SU-DHL-6 (cell line): ENCODE measurements around the gene GAS7.

Experiments used
- H2AFZ ChIP-seq: fragments of 200-600 bp; sonication (generic); 2 replicates; pipeline ENCODE4 v1.6.1; 2014; ENCODE audit warnings: low read depth, mild to moderate bottlenecking, moderate library complexity, mixed read lengths, antibody characterized with exemption, low read length; ENCODE audit not compliant: severe bottlenecking
- H3F3A ChIP-seq: fragments of 200-600 bp; shearing (Covaris generic); 2 replicates; pipeline ENCODE4 v1.6.0; 2016; ENCODE audit warnings: antibody characterized with exemption, mild to moderate bottlenecking; ENCODE audit not compliant: insufficient read depth
- H3K27ac ChIP-seq: fragments of 200-600 bp; sonication (generic); 2 replicates; pipeline ENCODE4 v1.5.1; 2016; ENCODE audit warnings: low read depth, mild to moderate bottlenecking, low read length, moderate library complexity, mixed read lengths
- H3K27me3 ChIP-seq: fragments of 200-600 bp; sonication (generic), shearing (Covaris generic); 2 replicates; pipeline ENCODE4 v1.6.0; 2014; ENCODE audit warnings: mild to moderate bottlenecking, low read length
- H3K36me3 ChIP-seq: fragments of 200-600 bp; sonication (generic); 2 replicates; pipeline ENCODE4 v1.6.1; 2014; ENCODE audit warnings: mild to moderate bottlenecking, low read length, mixed read lengths
- H3K4me2 ChIP-seq: fragments of 300-600, 200-600 bp; shearing (Covaris generic), sonication (generic); 2 replicates; pipeline ENCODE4 v1.6.0; 2014; ENCODE audit warnings: low read length, low read depth, mild to moderate bottlenecking; ENCODE audit not compliant: poor library complexity, severe bottlenecking
- H3K4me3 ChIP-seq: fragments of 200-600 bp; sonication (generic); 2 replicates; pipeline ENCODE4 v1.5.1; 2014; ENCODE audit warnings: antibody characterized with exemption, low read length, mild to moderate bottlenecking, mixed read lengths; ENCODE audit not compliant: insufficient read depth, poor library complexity, severe bottlenecking
- H3K79me2 ChIP-seq: fragments of 200-600 bp; sonication (generic); 2 replicates; pipeline ENCODE4 v1.6.1; 2014; ENCODE audit warnings: mild to moderate bottlenecking, low read length, moderate library complexity; ENCODE audit not compliant: insufficient read depth
- H3K9ac ChIP-seq: fragments of 200-600 bp; sonication (generic); 2 replicates; pipeline ENCODE4 v1.7.0; 2014; ENCODE audit warnings: mild to moderate bottlenecking, low read length
- H3K9me2 ChIP-seq: fragments of 200-600 bp; sonication (generic); replicated peaks from 2 replicates; pipeline ENCODE4 v1.6.1; 2014; ENCODE audit warnings: low read length; ENCODE audit not compliant: insufficient read depth
- H3K9me3 ChIP-seq: fragments of 200-600 bp; sonication (generic); 2 replicates; pipeline ENCODE4 v1.6.1; 2014; ENCODE audit warnings: low read length, mixed read lengths; ENCODE audit not compliant: insufficient read depth
- H4K20me1 ChIP-seq: fragments of 200-600 bp; sonication (generic); 2 replicates; pipeline ENCODE4 v1.6.1; 2014; ENCODE audit warnings: low read depth, mild to moderate bottlenecking, antibody characterized with exemption, low read length, moderate library complexity, mixed read lengths
- EZH2phosphoT487 ChIP-seq: fragments of 200-600 bp; sonication (generic), shearing (Covaris generic); conservative IDR thresholded peaks from 2 replicates; pipeline ENCODE4 v1.6.1; 2018; ENCODE audit warnings: mild to moderate bottlenecking, antibody characterized with exemption, low read length, moderate library complexity, mixed read lengths
- TF ChIP-seq, protein P1 (sequence below): fragments of 200-600 bp; sonication (generic); IDR thresholded peaks from one replicate; pipeline ENCODE4 v1.5.1; 2017; ENCODE audit warnings: antibody characterized with exemption, mild to moderate bottlenecking, low read length, moderate library complexity; ENCODE audit not compliant: insufficient read depth, poor library complexity, severe bottlenecking

GAS7 gene

GRCh38 chr17:10033959-10034358, 164.4 kb downstream of the GAS7 start:
- no peaks in the 10 kb centered on the region for H3K79me2 ChIP-seq
- no peaks in the 10 kb centered on the region for H3K9me3 ChIP-seq
- peak overlapping the region; percentile 34 for H3K4me2 ChIP-seq
- H2AFZ ChIP-seq = no peak overlapping the region
- H3K9ac ChIP-seq = no peak overlapping the region
- peak overlapping the region; percentile 54 for H3K27ac ChIP-seq
- no peaks in the 10 kb centered on the region for H3K9me2 ChIP-seq
- no peaks in the 10 kb centered on the region for H3K27me3 ChIP-seq
- no peaks in the 10 kb centered on the region for H3K36me3 ChIP-seq
- TF ChIP-seq EZH2phosphoT487 = no peak
- TF ChIP-seq, protein P1, sequence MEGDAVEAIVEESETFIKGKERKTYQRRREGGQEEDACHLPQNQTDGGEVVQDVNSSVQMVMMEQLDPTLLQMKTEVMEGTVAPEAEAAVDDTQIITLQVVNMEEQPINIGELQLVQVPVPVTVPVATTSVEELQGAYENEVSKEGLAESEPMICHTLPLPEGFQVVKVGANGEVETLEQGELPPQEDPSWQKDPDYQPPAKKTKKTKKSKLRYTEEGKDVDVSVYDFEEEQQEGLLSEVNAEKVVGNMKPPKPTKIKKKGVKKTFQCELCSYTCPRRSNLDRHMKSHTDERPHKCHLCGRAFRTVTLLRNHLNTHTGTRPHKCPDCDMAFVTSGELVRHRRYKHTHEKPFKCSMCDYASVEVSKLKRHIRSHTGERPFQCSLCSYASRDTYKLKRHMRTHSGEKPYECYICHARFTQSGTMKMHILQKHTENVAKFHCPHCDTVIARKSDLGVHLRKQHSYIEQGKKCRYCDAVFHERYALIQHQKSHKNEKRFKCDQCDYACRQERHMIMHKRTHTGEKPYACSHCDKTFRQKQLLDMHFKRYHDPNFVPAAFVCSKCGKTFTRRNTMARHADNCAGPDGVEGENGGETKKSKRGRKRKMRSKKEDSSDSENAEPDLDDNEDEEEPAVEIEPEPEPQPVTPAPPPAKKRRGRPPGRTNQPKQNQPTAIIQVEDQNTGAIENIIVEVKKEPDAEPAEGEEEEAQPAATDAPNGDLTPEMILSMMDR = no peak
- no peaks in the 10 kb centered on the region for H3F3A ChIP-seq
- H4K20me1 ChIP-seq = no peaks in the 10 kb centered on the region
- H3K4me3 ChIP-seq = no peak overlapping the region

- Histone ChIP-seq H2AFZ (no peak overlapping the region), H3K4me2 (peak overlapping the region; percentile 34), H4K20me1 (no peaks in the 10 kb centered on the region), H3K27me3 (no peaks in the 10 kb centered on the region), H3K9ac (no peak overlapping the region), H3K4me3 (no peak overlapping the region), H3K36me3 (no peaks in the 10 kb centered on the region), H3K9me2 (no peaks in the 10 kb centered on the region), H3F3A (no peaks in the 10 kb centered on the region), H3K9me3 (no peaks in the 10 kb centered on the region), H3K27ac (peak overlapping the region; percentile 54), H3K79me2 (no peaks in the 10 kb centered on the region)
- no peak for TF ChIP-seq EZH2phosphoT487
- TF ChIP-seq, protein P1 = no peak
These were observed 165.0 kb downstream of the GAS7 start for GRCh38 chr17:10033449-10033848.

GRCh38 chr17:10032118-10032852, 166.1 kb downstream of the GAS7 start:
- Histone ChIP-seq H2AFZ (no peak overlapping the region), H3K9ac (no peak overlapping the region), H3K79me2 (no peaks in the 10 kb centered on the region), H3K9me2 (no peaks in the 10 kb centered on the region), H3K27me3 (no peaks in the 10 kb centered on the region), H3F3A (no peaks in the 10 kb centered on the region), H3K27ac (no peak overlapping the region), H3K4me2 (no peak overlapping the region), H3K36me3 (no peaks in the 10 kb centered on the region), H3K9me3 (no peaks in the 10 kb centered on the region), H3K4me3 (no peak overlapping the region), H4K20me1 (no peaks in the 10 kb centered on the region)
- TF ChIP-seq, protein P1 = no peak
- TF ChIP-seq EZH2phosphoT487 = no peak
